NCI-H510A (cell line): ENCODE data around the gene SLC9A9.
"Not testable (repeated sequence)": the region's sequence is repeated elsewhere in the genome, so short reads cannot be mapped to it uniquely, and the experiment has no call there.

Source experiments
- DNase-seq: peaks from one replicate; lab custom pipeline; 2025; lab: John Stamatoyannopoulos, UW

Gene SLC9A9

DNA sequence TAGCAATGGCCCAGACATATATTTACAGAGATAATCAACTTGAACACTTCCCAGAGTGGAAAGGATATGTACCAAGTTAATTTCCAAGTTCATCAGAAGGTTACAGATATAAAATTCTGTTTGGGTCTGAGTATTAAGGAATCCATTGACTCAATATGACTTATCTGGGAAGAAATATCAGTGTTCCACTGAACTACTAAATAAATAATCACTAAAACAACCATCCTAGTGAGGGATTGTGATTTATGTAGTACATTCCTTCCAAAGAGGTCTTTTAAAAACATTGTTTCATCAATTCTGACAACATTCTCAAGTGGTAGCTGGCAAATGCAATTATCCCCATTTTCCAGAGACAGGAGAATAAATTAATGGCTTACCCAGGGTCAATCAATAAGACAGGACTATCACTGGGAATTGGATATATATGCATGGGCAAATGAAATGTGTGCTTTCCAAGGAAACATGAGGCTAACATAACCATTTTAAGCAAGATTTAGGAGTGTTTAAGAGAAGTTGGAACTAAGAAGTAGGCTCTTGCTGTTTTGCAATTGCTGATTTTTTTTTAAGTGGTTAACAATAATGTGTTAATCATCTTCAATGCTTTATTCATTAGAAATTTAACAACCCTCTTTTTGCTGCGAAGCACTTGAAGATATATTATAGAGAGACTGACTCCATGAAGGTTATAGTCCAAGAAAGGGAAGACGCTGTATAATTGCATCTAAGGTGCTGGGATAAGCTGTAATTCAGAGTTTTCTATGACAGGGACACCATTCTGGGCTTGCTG, 37.9 kb downstream of the SLC9A9 start:
- DNase-seq, result no peak

DNA sequence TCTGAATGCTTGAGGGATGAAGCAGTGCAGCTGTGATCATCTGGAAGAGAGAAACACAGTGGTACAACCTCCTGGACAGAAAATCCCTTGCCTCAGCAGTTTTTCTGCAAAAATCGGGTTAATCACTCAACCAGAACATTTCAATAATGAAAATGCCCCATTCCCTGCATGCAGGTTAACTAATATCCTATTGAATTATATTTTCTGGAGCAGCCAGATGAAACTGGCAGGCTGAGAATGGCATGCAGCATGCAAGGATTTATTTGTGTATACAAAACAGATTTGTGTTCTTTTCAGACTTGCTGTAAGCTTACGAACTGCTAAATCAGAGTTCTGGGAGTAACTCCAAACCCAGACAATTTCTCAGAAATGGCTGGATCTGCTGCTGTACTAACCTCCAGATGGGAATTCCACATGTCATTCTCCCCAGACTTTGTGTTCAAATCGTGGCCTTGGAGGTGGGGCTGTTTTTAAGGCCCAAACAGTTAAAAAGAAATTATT, 39.1 kb downstream of the SLC9A9 start:
- no peak for DNase-seq

DNA sequence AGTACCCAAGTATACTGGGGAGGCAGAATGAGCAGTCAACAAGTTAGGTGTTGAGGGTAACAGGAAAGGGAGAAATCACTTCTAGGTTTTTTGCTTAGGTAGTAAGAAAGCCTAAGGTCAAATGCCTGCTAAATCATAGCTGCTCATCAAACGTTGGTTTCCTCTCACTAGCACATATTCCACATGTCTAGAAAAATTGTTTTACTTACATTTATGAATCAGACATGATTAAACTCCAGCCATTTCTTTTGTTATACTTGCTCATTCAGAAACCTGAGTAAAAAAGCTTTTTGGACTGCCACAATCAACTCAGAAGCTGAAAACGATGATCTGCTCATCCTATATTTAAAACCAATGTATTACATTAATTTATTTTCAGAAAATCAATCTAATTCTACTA, 40.2 kb downstream of the SLC9A9 start:
- no peak for DNase-seq

DNA sequence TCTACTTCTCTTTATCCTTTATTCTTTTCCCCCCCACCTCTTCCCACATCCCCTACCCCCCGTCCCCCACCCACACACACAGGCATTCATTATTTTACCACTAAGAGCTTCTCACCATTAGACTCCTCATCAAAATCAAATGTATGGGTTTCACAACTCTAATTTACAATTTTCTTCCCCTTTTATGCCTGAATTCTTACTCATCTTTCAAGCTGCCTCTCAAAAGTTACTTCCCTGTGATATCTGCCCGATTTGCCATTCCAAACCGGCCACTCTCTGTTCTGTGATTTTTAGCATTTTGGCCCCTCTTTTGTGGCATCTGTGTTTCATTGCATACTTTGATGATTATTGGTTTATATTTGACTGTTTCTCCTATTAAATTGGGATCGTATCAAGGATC, 42.2 kb downstream of the SLC9A9 start:
- DNase-seq, result no peak

DNA sequence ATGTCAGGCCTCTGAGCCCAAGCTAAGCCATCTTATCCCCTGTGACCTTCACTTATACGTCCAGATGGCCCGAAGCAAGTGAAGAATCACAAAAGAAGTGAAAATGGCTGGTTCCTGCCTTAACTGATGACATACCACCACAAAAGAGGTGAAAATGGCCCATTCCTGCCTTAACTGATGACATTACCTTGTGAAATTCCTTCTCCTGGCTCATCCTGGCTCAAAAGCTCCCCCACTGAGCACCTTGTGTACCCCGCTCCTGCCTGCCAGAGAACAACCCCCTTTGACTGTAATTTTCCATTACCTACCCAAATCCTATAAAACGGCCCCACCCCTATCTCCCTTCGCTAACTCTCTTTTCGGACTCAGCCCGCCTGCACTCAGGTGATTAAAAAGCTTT, 42.8 kb downstream of the SLC9A9 start:
- DNase-seq, result not testable (repeated sequence)

DNA sequence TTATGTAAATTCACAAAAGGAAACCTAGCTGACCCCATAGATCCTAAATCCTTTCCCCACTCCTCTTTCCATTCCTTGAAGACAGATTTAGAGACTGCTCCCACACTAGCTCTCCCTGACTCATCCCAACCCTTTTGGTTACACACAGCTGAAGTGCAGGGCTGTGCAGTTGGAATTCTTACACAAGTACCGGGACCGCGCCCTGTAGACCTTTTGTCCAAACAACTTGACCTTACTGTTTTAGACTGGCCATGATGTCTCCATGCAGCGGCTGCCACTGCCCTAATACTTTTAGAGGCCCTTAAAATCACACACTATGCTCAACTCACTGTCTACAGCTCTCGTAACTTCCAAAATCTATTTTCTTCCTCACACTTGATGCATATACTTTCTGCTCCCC, 47.2 kb downstream of the SLC9A9 start:
- DNase-seq, result not testable (repeated sequence)

DNA sequence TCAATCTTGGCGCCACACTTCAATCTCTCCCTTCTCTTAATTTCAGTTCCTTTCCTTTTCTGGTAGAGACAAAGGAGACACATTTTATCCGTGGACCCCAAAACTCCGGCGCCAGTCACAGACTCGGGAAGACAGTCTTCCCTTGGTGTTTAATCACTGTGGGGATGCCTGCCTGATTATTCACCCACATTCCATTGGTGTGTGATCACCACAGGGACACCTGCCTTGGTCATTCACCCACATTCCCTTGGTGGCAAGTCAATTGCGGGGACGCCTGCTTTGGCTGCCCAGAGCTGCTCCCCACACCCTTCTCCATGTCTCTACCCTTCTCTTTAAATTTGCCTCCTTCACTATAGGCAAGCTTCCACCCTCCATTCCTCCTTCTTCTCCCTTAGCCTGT, 50.1 kb downstream of the SLC9A9 start:
- not testable (repeated sequence) for DNase-seq

DNA sequence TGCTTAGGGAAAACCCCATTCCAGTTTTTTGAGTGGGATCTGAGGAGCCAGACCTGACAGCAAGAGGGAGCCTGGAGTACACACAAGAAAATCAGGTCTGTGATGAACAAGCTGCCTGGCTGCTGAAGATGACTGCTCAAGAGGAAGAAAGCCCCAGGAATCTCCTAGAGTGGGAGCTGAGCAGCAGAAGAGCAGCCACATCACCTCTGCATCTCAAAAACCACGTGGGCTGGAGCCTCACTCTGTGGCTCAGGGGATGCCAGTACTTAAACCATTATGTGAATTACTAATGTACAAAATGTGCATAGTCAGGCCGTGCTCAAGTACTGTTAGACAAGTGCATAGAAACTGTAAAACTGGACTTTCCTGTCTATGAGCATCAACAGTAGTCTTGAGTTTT, 52.4 kb downstream of the SLC9A9 start:
- no peak for DNase-seq

DNA sequence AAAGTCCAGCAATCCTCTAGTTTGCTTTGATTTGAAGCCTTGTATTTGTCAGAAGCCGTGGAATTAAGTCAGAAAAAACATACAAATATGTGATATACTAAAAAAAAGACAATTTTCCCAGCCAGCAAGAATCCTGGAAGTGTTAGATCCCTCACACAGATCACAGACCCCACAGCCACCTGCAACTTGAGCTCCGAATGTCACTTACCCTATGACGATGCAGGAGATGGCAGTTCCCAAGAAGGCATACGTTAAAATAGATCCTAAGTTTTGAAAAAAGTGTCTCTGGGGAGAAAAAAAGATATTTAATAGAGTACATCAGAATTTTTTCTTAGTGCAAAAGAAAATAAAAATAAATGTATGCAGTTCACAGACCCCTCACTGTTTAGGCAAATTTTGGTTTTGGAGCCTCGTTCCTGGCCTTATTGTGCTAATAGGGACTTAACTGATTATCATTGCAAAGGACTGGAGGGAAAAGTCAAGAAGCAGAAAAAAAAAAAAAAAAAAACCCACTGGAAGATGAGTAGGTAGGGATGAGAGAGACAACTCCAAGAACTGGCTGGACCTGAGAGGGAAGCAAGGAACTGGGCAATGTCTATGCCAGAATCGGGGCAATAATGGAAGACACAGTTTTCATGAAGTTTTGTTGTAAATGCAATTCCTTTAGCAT, 53.3 kb downstream of the SLC9A9 start:
- no peak for DNase-seq

DNA sequence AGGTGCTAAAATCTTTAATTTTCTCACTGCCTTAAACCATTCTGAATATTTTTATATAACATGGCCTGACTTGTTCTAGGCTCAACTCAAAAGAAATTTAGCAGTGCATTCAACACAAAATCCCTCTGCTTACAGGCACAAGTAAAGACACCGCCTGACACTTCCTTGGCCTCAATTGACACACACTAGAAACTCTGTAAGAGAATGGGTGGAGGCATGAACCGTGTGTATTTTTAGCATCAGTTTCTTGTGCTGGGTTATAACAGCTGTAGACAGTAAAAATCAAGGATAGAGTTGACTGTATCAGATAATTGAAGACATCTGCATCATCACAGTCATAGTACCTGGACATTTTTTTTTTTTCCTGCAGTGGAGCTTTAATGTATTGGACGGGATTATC, 54.3 kb downstream of the SLC9A9 start:
- DNase-seq, result no peak

DNA sequence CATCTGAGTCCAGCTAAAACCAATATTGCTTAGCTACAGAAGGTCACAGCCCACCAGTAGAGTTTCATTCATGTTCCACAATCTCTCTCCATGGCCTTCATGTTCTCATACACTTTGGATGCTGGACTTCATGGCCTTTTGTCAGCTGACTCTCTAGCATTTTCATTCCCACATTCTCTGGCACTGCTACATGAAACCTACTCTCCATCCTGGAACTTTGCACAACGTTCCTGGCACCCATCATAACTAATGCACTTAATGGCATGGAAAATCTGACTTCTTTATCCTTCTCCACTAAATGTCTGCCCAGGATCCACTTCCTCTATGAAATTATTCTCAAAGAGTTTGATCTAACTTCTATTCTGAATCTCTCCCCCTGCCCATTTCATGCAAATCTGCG, 56.9 kb downstream of the SLC9A9 start:
- no peak for DNase-seq

DNA sequence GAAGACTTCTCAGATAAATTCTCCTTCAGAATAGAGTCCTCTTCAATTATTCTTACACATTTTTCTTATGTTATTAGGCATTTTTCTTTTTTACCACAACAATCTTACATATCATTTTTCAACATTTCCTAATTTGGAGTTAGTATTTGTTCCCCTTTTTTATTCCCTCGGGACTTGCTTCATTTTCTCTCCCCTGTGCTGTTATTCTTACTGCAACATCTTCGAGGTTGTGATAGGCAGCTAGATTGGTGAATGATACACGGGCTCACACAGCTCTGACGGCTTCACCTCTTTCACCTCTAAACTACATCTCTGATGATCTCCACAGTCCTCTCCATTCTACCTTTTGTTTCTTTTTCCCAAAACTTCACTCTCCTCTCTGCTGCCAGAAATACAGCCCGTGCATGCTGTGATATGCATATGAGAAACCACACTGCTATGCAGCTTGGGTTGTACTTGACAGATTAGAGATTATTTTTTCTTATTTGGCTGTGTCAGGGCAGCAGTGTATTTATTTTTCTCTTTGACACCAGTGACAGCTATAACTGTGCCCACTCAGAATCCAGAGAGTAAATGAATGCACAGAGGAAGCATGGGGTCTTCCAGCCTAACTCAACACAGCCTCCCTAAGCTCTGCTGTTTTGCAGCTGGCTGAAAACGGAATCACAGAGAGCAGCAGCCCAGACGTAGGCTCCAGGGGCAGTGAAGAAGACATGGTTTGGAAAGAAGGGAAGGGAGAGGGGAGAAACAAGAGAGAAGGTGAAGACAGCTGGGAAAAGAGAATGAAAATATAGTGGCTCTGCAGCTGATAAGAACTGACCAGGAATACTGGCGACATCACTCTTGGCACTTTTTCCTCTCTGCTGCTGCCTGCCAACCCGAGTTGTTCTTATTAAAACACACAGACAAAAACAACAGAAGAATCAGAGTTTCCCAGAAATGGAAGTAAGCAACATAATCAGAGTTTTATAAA, 61.8 kb downstream of the SLC9A9 start:
- no peak for DNase-seq

DNA sequence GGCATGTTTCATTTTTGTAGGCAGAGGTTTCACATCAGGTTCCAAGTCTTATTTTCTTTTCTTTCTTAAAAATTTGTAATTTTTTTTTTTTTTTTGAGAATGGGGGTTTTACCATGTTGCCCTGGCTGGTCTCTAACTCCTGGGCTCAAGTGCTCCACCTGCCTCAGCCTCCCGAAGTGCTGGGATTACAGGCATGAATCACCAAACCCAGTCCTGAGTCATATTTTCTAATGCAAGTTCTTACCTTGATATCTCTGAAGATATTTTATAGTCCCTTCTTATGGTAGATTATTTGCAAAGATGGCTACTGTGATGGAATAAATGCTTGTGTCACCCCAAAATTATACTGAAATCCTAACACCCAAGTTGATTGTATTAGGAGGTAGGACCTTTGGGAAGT, 63.8 kb downstream of the SLC9A9 start:
- no peak for DNase-seq

DNA sequence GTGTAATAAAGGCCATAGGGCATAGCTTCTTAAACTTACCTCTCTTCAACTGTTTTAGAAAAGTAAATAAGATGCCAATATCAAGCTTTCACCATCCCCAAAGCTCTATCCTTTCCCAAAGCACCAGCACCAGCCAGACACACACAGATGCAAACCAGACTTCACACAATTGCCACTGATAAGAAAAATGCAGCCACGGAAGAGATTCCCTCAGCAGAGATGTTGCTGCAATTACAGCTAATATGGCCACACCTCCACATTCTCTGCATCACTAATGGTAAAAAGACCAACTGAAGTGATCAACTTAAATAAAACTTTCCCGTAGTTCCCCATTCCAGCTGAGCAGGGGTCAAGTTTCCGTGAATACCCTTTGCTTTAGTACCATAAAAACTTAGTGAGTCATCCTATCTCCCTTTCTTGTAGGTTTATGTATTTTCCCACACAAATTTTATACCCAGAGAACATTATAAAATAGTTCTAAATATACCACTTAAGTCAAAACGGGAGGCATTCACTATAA, 64.4 kb downstream of the SLC9A9 start:
- DNase-seq, result no peak

DNA sequence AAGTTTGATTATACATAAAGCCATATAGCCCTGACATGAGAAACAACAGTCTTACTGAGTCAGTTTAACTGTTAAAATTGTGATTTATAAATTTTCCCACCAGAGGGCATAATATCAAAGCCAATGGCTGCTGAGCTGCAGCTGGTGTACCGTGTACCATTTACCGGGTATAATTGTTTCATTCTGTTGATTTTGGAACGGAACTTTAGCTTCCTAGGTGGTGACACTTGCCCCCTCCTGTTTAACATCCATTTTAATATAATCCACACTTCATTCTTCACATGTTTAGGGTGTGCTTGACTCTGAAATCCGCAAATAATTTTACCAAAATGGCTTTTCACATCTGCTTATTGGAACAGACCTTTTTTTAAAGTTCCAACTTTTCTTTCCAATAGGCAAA, 72.8 kb downstream of the SLC9A9 start:
- no peak for DNase-seq

DNA sequence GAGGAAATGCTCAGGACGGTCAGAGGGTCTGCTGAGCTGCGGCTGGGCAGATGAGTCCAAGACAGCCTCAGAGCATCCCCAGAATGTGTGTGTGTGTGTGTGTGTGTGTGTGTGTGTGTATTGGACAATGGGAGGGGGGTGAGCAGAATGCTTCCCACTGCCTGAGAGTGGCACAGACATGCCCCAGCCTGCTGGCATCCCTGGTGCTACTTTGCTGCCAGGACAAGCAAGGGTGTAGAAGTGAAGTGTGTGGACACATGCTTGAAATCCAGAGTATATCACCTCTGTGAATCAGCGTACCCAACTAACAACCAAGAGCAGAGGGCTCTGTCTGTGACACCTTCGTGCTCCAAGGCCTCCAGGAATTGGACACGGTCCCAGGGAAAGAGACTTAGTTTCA, 76.3 kb downstream of the SLC9A9 start:
- no peak for DNase-seq

DNA sequence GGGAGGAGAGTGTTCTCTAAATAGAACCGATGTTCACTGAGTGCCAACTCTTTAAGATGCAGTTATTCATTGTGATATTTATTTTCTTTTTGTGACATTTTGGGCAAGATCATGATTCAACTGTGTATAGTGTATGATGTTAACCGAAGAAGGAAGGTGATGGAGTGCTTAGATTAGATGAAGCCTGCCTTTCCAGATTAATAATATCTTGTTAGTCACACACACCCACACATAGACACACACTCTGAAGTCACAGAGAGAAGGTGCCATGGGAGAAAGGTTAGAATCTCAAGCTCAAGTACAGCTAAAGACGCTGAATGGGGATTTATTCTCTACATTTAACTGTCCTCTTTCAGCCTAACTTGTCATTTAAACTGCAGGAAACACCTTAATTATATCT, 77.0 kb downstream of the SLC9A9 start:
- DNase-seq, result no peak

DNA sequence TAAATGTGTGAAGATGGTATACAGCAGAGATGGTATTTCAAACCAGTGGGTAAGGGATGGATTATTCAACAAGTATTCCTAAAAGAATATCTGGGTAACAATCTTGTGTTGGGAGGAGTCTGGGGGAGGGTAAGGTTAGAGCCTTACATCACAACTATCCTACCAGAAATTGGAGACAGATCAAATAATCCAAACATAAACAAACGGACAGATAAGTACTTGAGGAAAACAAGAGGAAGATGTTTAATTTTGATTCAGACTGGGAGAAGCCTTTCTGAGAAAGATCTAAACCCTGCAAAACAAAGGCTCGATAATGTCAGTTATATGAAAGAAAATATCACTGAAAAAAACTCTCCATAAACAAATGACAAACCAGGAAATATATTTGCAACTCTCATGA, 77.9 kb downstream of the SLC9A9 start:
- no peak for DNase-seq

DNA sequence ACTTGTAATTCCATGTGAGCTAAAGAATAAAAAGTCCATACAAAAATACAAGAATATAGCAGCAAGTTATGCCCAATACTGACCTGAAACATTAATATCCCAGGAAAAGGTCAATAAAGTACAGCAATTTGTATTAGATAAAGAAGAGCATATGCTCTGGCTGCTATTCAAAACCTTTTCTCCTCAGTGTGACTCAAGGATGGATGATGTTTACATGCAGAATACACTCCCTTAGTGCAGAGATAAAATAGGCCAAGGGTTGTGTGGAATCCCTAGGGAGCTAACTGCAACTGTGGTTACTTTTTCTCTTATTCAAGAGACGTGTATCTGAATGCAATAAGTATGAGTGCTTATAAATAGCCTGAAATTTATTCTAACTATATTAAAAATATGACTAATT, 78.7 kb downstream of the SLC9A9 start:
- no peak for DNase-seq

DNA sequence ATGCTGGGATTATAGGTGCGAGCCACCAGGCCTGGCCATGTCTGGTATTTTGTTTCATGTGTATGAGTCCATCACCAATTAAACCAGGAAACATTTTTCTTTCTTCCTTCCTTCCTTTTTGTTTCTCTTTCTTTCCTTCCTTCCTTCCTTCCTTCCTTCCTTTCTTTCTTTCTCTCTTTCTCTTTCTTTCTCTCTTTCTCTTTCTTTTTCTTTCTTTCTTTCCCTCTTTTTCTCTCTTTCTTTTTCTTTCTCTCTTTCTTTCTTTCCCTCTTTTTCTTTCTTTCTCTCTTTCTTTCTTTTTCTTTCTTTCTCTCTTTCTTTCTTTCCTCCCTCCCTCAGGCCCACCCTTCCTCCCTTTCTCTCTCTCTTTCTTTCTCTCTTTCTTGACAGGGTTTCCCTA, 83.4 kb downstream of the SLC9A9 start:
- DNase-seq, result no peak

DNA sequence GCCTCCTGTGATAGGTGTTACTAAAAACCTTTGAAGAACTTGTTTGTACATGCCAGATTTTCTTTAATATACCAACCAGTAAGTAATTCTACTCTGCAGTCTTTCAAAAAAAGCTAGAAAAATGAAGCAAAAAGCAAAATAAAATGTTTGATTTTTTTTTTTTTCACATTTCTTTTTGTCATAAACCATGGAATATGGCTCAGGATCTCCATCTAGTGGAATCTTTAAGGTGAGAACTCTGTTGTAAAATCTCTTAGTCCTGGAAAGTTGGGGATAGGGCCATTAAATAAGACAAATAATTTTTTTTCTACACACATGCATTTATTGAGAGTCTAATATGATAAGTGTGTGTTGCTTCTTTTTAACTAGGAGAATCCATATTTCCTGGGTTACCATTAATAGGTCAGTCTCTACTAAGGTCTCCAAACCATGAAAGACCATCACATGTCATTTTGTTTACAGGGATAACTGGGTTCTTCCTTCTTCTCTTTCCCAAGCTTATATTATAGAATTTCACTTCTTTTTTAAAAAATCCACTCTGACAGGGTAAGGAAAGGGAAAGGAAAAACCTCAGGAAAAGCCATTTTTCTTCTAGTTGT, 84.6 kb downstream of the SLC9A9 start:
- no peak for DNase-seq

DNA sequence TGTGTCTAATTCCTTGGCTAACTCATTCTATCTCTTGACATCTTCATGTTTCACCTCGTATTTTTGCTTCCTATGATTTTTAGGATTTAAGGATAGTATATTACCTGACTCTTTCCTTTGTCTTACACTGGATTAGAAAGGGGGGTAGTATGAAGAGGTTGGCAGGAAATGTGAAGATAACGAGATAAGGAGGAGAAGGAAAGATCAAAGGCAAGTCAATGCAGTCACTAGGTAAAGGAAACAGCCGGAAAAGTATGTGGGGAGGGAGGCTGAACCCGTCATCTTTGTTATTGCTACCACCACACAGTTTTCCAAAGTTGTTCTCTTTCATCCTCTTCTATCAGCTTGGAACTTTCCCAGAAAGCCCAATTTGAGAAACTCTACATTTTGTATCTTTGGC, 90.6 kb downstream of the SLC9A9 start:
- no peak for DNase-seq
